IMR-90 (cell line): Measurements from ENCODE around the gene DOCK1. TPM values are rescaled to one million over a fixed set of nuclear protein-coding genes. Genes with fewer than 3 reads are reported as not detected.

ENCODE experiments used
- ATAC-seq: fragments of 200-7000 bp; cut with Tn5 transposase; 2 replicates; pipeline ENCODE4 v1.9.1; 2020; ENCODE audit warnings: low read depth, mild to moderate bottlenecking, moderate library complexity
- BruUV-seq: library from RNA; stranded (reverse); fragments of 400-500 nt; replicated peaks from 2 replicates; lab custom pipeline; 2021; lab: Mats Ljungman, UMichigan
- CTCF ChIA-PET: fragments of 300-600 bp; formaldehyde crosslinking; extraction: SDS; loops from one replicate; lab custom pipeline; 2021; ENCODE audit warnings: antibody characterized with exemption; lab: Yijun Ruan, JAX
- POLR2A ChIA-PET: fragments of 300-600 bp; sonication (Branson Sonifier 250); formaldehyde crosslinking; loops from one replicate; lab custom pipeline; 2022; ENCODE audit warnings: antibody characterized with exemption; ENCODE audit not compliant: unreplicated experiment; lab: Charles Lee
- DNase-seq: peaks from one replicate; pipeline ENCODE4 v3.0.0; 2013
- H2AFZ ChIP-seq: replicated peaks from 2 replicates; pipeline ENCODE3; 2013; ENCODE audit warnings: low read length, mild to moderate bottlenecking; ENCODE audit not compliant: poor library complexity
- H2AK5ac ChIP-seq: 2 replicates; pipeline ENCODE4 v1.6.1; 2013; ENCODE audit warnings: low read depth, low read length, inconsistent platforms
- H2AK9ac ChIP-seq: replicated peaks from 2 replicates; pipeline ENCODE3; 2013; ENCODE audit warnings: mild to moderate bottlenecking, low read depth, low read length, moderate library complexity; ENCODE audit not compliant: poor library complexity
- H2BK120ac ChIP-seq: 2 replicates; pipeline ENCODE4 v1.6.1; 2013; ENCODE audit warnings: low read depth, low read length, inconsistent platforms
- H2BK15ac ChIP-seq: 3 replicates; pipeline ENCODE4 v1.6.1; 2013; ENCODE audit warnings: low read depth, low read length, inconsistent platforms
- H2BK20ac ChIP-seq: 2 replicates; pipeline ENCODE4 v1.6.1; 2013; ENCODE audit warnings: low read depth, mild to moderate bottlenecking, inconsistent platforms, low read length, moderate library complexity
- H2BK5ac ChIP-seq: 2 replicates; pipeline ENCODE4 v1.6.1; 2013; ENCODE audit warnings: mild to moderate bottlenecking, low read depth, low read length, inconsistent platforms; ENCODE audit not compliant: poor library complexity, severe bottlenecking
- H3K14ac ChIP-seq: replicated peaks from 2 replicates; pipeline ENCODE4 v1.6.1; 2013; ENCODE audit warnings: low read depth, low read length, inconsistent platforms
- H3K18ac ChIP-seq: 2 replicates; pipeline ENCODE4 v1.6.1; 2013; ENCODE audit warnings: low read depth, low read length, control low read depth
- H3K23ac ChIP-seq: 2 replicates; pipeline ENCODE4 v1.6.1; 2013; ENCODE audit warnings: low read depth, low read length, inconsistent platforms
- H3K27ac ChIP-seq: 2 replicates; pipeline ENCODE4 v1.5.1; 2013; ENCODE audit warnings: mild to moderate bottlenecking, control low read depth, low read length; ENCODE audit not compliant: insufficient read depth
- H3K27me3 ChIP-seq: 2 replicates; pipeline ENCODE4 v1.6.1; 2013; ENCODE audit warnings: low read length; ENCODE audit not compliant: control insufficient read depth, insufficient read depth
- H3K36me3 ChIP-seq: 2 replicates; pipeline ENCODE4 v1.6.1; 2013; ENCODE audit warnings: low read length, mixed read lengths; ENCODE audit not compliant: control insufficient read depth, insufficient read depth
- H3K4ac ChIP-seq: 2 replicates; pipeline ENCODE4 v1.6.1; 2013; ENCODE audit warnings: low read depth, low read length, inconsistent platforms
- H3K4me1 ChIP-seq: 2 replicates; pipeline ENCODE4 v1.6.1; 2013; ENCODE audit warnings: low read length, mixed read lengths; ENCODE audit not compliant: control insufficient read depth, insufficient read depth
- H3K4me2 ChIP-seq: 2 replicates; pipeline ENCODE4 v1.6.1; 2013; ENCODE audit warnings: low read depth, mild to moderate bottlenecking, control low read depth, low read length, moderate library complexity
- H3K4me3 ChIP-seq: 2 replicates; pipeline ENCODE4 v1.5.1; 2013; ENCODE audit warnings: low read depth, mild to moderate bottlenecking, control low read depth, low read length, moderate library complexity; ENCODE audit not compliant: insufficient read depth
- H3K56ac ChIP-seq: 2 replicates; pipeline ENCODE4 v1.6.1; 2013; ENCODE audit warnings: low read length, inconsistent platforms; ENCODE audit not compliant: insufficient read depth; ENCODE audit errors: extremely low read depth
- H3K79me1 ChIP-seq, 2 experiments: 2 replicates each; pipeline ENCODE4 v1.6.1; 2013; ENCODE audit warnings: low read length in 2 of 2, inconsistent platforms in 1 of 2, low read depth in 1 of 2
- H3K9ac ChIP-seq: 2 replicates; pipeline ENCODE4 v1.6.1; 2013; ENCODE audit warnings: low read depth, low read length, control low read depth
- H3K9me1 ChIP-seq: 2 replicates; pipeline ENCODE4 v1.6.1; 2013; ENCODE audit warnings: low read length, inconsistent platforms; ENCODE audit not compliant: insufficient read depth
- H3K9me3 ChIP-seq: 2 replicates; pipeline ENCODE4 v1.6.1; 2013; ENCODE audit warnings: low read length; ENCODE audit not compliant: control insufficient read depth, insufficient read depth
- H4K20me1 ChIP-seq: 2 replicates; pipeline ENCODE4 v1.6.1; 2013; ENCODE audit warnings: low read length, inconsistent platforms; ENCODE audit not compliant: insufficient read depth
- H4K5ac ChIP-seq: 2 replicates; pipeline ENCODE4 v1.6.1; 2013; ENCODE audit warnings: mild to moderate bottlenecking, low read depth, low read length, control low read depth
- H4K8ac ChIP-seq, 2 experiments: 2 replicates each; pipeline ENCODE4 v1.6.1; 2013; ENCODE audit warnings: low read depth in 2 of 2, low read length in 2 of 2, control low read depth in 1 of 2, inconsistent platforms in 1 of 2
- H4K91ac ChIP-seq: 2 replicates; pipeline ENCODE4 v1.6.1; 2013; ENCODE audit warnings: low read depth, low read length, inconsistent platforms; ENCODE audit not compliant: insufficient read depth
- BHLHE40 ChIP-seq: fragments of 150-350 bp; IDR thresholded peaks from 2 replicates; pipeline ENCODE4 v1.6.1; 2016; ENCODE audit warnings: mild to moderate bottlenecking, low read depth, low read length
- MAZ ChIP-seq: IDR thresholded peaks from 2 replicates; pipeline ENCODE4 v1.6.1; 2012; ENCODE audit warnings: low read depth, mild to moderate bottlenecking, low read length, improper control_type of control experiment, moderate library complexity, borderline replicate concordance
- RFX5 ChIP-seq: IDR thresholded peaks from 2 replicates; pipeline ENCODE4 v1.8.0; 2012; ENCODE audit warnings: low read depth, mild to moderate bottlenecking, low read length, moderate library complexity
- WGBS, 2 experiments: methylation state at CpG; one replicate each; pipeline versions ENCODE4 v1.1.5 to v1.1.7; 2013; ENCODE audit warnings: missing lambda C conversion rate in 2 of 2; ENCODE audit not compliant: insufficient read length in 1 of 2; ENCODE audit errors: extremely low coverage in 2 of 2; 5-methylcytosine and 5-hydroxymethylcytosine counted together
- dilution Hi-C: fragments of 300-500 bp; cut with HindIII; formaldehyde crosslinking; loops from one replicate; pipeline ENCODE4 v1.14.3; 2018; ENCODE audit warnings: low sequenced_read_pairs; ENCODE audit not compliant: unreplicated experiment
- in situ Hi-C: fragments of 300-500 bp; cut with MboI; formaldehyde crosslinking; loops from 3 replicates; pipeline ENCODE4 v1.14.3; 2019; ENCODE audit warnings: low sequenced_read_pairs, inconsistent platforms, mixed read lengths
- intact Hi-C: fragments of 100-400 bp; cut with micrococcal nuclease; formaldehyde crosslinking; loops from 2 replicates; pipeline ENCODE4 v1.10.0; 2022
- polyA plus RNA-seq, 3 experiments: library from polyadenylated mRNA; depleted of rRNA; stranded (reverse); fragments of >200 nt; gene quantifications; 2 replicates each; pipeline ENCODE4 v1.2.3, GENCODE V29; 2012; ENCODE audit warnings: low replicate concordance in 1 of 3
- total RNA-seq: library from RNA; depleted of rRNA; stranded (reverse); fragments of >200 nt; gene quantifications from 2 replicates; pipeline ENCODE4 v1.2.3, GENCODE V29; 2012
- TF ChIP-seq, protein P1 (sequence below): conservative IDR thresholded peaks from 2 replicates; pipeline ENCODE4 v1.5.1; 2012; ENCODE audit warnings: mild to moderate bottlenecking, low read depth, low read length, improper control_type of control experiment
- TF ChIP-seq, protein P2 (sequence below): fragments of 150-350 bp; IDR thresholded peaks from 2 replicates; pipeline ENCODE4 v1.6.1; 2017; ENCODE audit warnings: mild to moderate bottlenecking, antibody characterized with exemption, low read length, low read depth

Gene DOCK1
- total and polyA plus RNA-seq, 2 of the 4 experiments (the other 2 are of a cell fraction), result 28.2 to 71.0 TPM

DNA sequence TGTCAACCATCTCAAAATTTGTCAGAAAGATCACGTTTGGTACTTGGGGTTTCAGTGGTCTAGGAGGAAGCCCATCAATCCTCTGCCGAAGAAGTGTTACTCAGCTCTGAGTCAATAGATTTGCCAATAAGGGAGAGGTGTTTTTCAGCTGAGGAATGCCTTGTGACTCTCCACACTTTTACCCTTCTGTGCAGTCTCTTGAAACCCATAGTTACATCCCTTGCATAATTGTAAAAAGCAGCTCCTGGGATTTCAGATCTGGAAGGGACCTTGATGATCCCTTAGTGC is 243.6 kb downstream of the DOCK1 start (continued):
- TF ChIP-seq, protein P1, sequence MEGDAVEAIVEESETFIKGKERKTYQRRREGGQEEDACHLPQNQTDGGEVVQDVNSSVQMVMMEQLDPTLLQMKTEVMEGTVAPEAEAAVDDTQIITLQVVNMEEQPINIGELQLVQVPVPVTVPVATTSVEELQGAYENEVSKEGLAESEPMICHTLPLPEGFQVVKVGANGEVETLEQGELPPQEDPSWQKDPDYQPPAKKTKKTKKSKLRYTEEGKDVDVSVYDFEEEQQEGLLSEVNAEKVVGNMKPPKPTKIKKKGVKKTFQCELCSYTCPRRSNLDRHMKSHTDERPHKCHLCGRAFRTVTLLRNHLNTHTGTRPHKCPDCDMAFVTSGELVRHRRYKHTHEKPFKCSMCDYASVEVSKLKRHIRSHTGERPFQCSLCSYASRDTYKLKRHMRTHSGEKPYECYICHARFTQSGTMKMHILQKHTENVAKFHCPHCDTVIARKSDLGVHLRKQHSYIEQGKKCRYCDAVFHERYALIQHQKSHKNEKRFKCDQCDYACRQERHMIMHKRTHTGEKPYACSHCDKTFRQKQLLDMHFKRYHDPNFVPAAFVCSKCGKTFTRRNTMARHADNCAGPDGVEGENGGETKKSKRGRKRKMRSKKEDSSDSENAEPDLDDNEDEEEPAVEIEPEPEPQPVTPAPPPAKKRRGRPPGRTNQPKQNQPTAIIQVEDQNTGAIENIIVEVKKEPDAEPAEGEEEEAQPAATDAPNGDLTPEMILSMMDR, result no peak
- TF ChIP-seq BHLHE40 (peak; percentile 77), MAZ (no peak)

DNA sequence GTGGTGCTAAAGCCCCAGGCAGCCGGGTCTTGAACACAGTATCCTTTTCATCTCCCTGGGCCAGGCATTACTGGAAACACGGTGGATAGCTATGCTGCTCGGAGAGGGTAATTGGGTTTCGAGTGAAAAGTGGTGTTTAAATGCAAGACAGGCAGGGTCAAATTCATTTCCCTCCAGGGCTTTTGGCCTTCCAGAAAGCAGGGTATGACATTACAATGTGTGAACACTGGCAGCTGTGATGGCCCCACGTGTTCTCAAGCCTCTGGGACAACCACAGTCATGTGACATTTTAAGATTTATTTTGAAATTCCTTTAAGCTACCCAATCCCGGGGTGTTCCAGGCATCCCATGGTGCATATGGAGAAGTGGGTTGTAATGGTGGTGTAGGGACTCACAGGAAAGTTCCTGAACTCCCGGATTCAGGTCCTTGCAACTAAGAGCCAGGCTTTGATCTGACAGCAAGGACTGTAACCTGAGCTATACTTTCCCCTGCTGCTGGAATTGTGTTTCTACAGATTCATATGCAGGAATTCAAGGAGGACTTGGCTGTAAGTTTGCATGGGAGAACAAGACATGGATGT is 244.4 kb downstream of the DOCK1 start:
- H3K23ac ChIP-seq, result peak overlapping the region; percentile 19
- TF ChIP-seq BHLHE40 (no peak), RFX5 (no peak)
- TF ChIP-seq, protein P2, sequence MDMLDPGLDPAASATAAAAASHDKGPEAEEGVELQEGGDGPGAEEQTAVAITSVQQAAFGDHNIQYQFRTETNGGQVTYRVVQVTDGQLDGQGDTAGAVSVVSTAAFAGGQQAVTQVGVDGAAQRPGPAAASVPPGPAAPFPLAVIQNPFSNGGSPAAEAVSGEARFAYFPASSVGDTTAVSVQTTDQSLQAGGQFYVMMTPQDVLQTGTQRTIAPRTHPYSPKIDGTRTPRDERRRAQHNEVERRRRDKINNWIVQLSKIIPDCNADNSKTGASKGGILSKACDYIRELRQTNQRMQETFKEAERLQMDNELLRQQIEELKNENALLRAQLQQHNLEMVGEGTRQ, result peak; percentile 63
- H2AK9ac ChIP-seq, result peak overlapping the region; percentile 8
- no TSS peak for BruUV-seq
- H4K5ac ChIP-seq, result no peak overlapping the region
- peak overlapping the region; percentile 52; the same call in 1 of the 3 replicates for H2BK15ac ChIP-seq
- no peak for ATAC-seq
- in situ Hi-C loops, result no loop called here
- no peak overlapping the region for H3K9ac ChIP-seq
- H3K4ac ChIP-seq, result peak overlapping the region; percentile 88
- no peak overlapping the region for H2AFZ ChIP-seq
- ChIA-PET POLR2A (no interaction called here), CTCF (interaction anchor here (1.2 kb wide), 1 partner anchor 9 kb away, joined by 3 read pairs; no protein-coding TSS in a partner anchor)
- H3K56ac ChIP-seq, result peak overlapping the region; percentile 27; the same call in 1 of the 2 replicates
- peak; percentile 49 for DNase-seq
- H3K4me2 ChIP-seq, result no peak overlapping the region
- peak overlapping the region; percentile 89 for H3K27ac ChIP-seq
- peak overlapping the region; percentile 93 for H2BK120ac ChIP-seq
- no peaks in the 10 kb centered on the region for H3K36me3 ChIP-seq
- H3K4me3 ChIP-seq, result no peak overlapping the region
- intact Hi-C loops, result loop anchor here (5.0 kb wide), 1 partner anchor 242 kb away; the partner anchor contains the start of gene DOCK1
- H3K18ac ChIP-seq, result no peak overlapping the region
- peak overlapping the region; percentile 33 to 86; a peak in 2 of 4 replicates for H4K8ac ChIP-seq
- H3K79me1 ChIP-seq, result peaks cover 13 to 63% of the 10 kb centered on the region in 2 experiments
- peaks cover 35% of the 10 kb centered on the region for H3K4me1 ChIP-seq
- peak overlapping the region; percentile 93 for H2BK20ac ChIP-seq
- H3K9me1 ChIP-seq, result peaks cover 36% of the 10 kb centered on the region
- no peaks in the 10 kb centered on the region for H3K9me3 ChIP-seq
- peak overlapping the region; percentile 4; the same call in 1 of the 2 replicates for H4K91ac ChIP-seq
- peak overlapping the region; percentile 12; the same call in 1 of the 2 replicates for H3K14ac ChIP-seq
- peak overlapping the region; percentile 50; the same call in 1 of the 2 replicates for H2AK5ac ChIP-seq
- no peaks in the 10 kb centered on the region for H3K27me3 ChIP-seq
- H4K20me1 ChIP-seq, result peaks cover 14% of the 10 kb centered on the region
- WGBS, 2 experiments, result 100% methylated on average over 1 of the region's 7 CpGs; no CpG with 5 or more reads in 1 of the 2 experiments
- dilution Hi-C loops, result no loop called here
- H2BK5ac ChIP-seq, result peak overlapping the region; percentile 95
